Measurements from ENCODE around the gene MAP3K7. TPM values are rescaled to one million over a fixed set of nuclear protein-coding genes. Genes with fewer than 3 reads are reported as not detected.

The MAP3K7 gene
- total RNA-seq, 1 donor from 2014 or later = 31.8 TPM

GRCh38 chr6:90467546-90467945 is 119.3 kb downstream of the MAP3K7 start:
- Mint-ChIP-seq H3K36me3 (ENCODE audit: unreplicated experiment) (no peaks in the 10 kb centered on the region), H3K27me3 (ENCODE audit: unreplicated experiment) (peaks cover 8% of the 10 kb centered on the region), H3K4me1 (ENCODE audit: unreplicated experiment) (no peaks in the 10 kb centered on the region), H3K4me3 (ENCODE audit: unreplicated experiment) (no peak overlapping the region), H3K9me3 (ENCODE audit: unreplicated experiment) (no peaks in the 10 kb centered on the region), H3K27ac (ENCODE audit: unreplicated experiment) (no peak overlapping the region)
- no peak for DNase-seq (ENCODE audit: extremely low spot score, unreplicated experiment)
- TF ChIP-seq CTCF (IDR thresholded peaks at IDR 0.05) = no peak

GRCh38 chr6:90466154-90466940 is 120.5 kb downstream of the MAP3K7 start:
- TF ChIP-seq CTCF (IDR thresholded peaks at IDR 0.05) = no peak
- Mint-ChIP-seq H3K4me1 (ENCODE audit: unreplicated experiment) (no peaks in the 10 kb centered on the region), H3K9me3 (ENCODE audit: unreplicated experiment) (no peaks in the 10 kb centered on the region), H3K36me3 (ENCODE audit: unreplicated experiment) (no peaks in the 10 kb centered on the region), H3K27me3 (ENCODE audit: unreplicated experiment) (peaks cover 5% of the 10 kb centered on the region), H3K4me3 (ENCODE audit: unreplicated experiment) (no peak overlapping the region), H3K27ac (ENCODE audit: unreplicated experiment) (no peak overlapping the region)
- no peak for DNase-seq (ENCODE audit: extremely low spot score, unreplicated experiment)

- no peak overlapping the region for H3K27ac Mint-ChIP-seq (ENCODE audit: unreplicated experiment)
Observed at GRCh38 chr6:90465686-90466085, 121.2 kb downstream of the MAP3K7 start.

GRCh38 chr6:90464507-90464906 is 122.4 kb downstream of the MAP3K7 start:
- no peaks in the 10 kb centered on the region for H3K36me3 Mint-ChIP-seq (ENCODE audit: unreplicated experiment)
- no peaks in the 10 kb centered on the region for H3K4me1 Mint-ChIP-seq (ENCODE audit: unreplicated experiment)
- no peak overlapping the region for H3K27ac Mint-ChIP-seq (ENCODE audit: unreplicated experiment)
- no peak for DNase-seq (ENCODE audit: extremely low spot score, unreplicated experiment)
- H3K27me3 Mint-ChIP-seq (ENCODE audit: unreplicated experiment) = peaks cover 7% of the 10 kb centered on the region
- no peak for TF ChIP-seq CTCF (IDR thresholded peaks at IDR 0.05)
- H3K9me3 Mint-ChIP-seq (ENCODE audit: unreplicated experiment) = no peaks in the 10 kb centered on the region
- no peak overlapping the region for H3K4me3 Mint-ChIP-seq (ENCODE audit: unreplicated experiment)

More at GRCh38 chr6:90465686-90466085, 121.2 kb downstream of the MAP3K7 start:
- no peak overlapping the region for H3K4me3 Mint-ChIP-seq (ENCODE audit: unreplicated experiment)
- no peak for TF ChIP-seq CTCF (IDR thresholded peaks at IDR 0.05)
- no peaks in the 10 kb centered on the region for H3K4me1 Mint-ChIP-seq (ENCODE audit: unreplicated experiment)
- peaks cover 5% of the 10 kb centered on the region for H3K27me3 Mint-ChIP-seq (ENCODE audit: unreplicated experiment)
- H3K9me3 Mint-ChIP-seq (ENCODE audit: unreplicated experiment) = no peaks in the 10 kb centered on the region
- no peak for DNase-seq (ENCODE audit: extremely low spot score, unreplicated experiment)
- no peaks in the 10 kb centered on the region for H3K36me3 Mint-ChIP-seq (ENCODE audit: unreplicated experiment)

GRCh38 chr6:90463874-90464273 is 123.0 kb downstream of the MAP3K7 start:
- Mint-ChIP-seq H3K4me3 (ENCODE audit: unreplicated experiment) (no peak overlapping the region), H3K9me3 (ENCODE audit: unreplicated experiment) (no peaks in the 10 kb centered on the region), H3K36me3 (ENCODE audit: unreplicated experiment) (no peaks in the 10 kb centered on the region), H3K4me1 (ENCODE audit: unreplicated experiment) (no peaks in the 10 kb centered on the region), H3K27ac (ENCODE audit: unreplicated experiment) (no peak overlapping the region), H3K27me3 (ENCODE audit: unreplicated experiment) (peaks cover 3% of the 10 kb centered on the region)
- no peak for DNase-seq (ENCODE audit: extremely low spot score, unreplicated experiment)
- TF ChIP-seq CTCF (IDR thresholded peaks at IDR 0.05) = no peak
